Coronary artery (tissue), 2 donors: ENCODE data around the gene ACACA.

Source experiments
- DNase-seq: peaks from one replicate; pipeline ENCODE4 v3.0.0-alpha.2; 2017; ENCODE audit warnings: low spot score
- H3K27ac ChIP-seq, 2 donors: fragments of 200-600 bp; sonication (generic); one replicate each; pipeline ENCODE4 v1.5.1; 2016 to 2019
- H3K4me3 ChIP-seq: fragments of 200-600 bp; sonication (generic); 2 replicates; pipeline ENCODE4 v1.5.1; 2016; ENCODE audit warnings: mild to moderate bottlenecking, moderate library complexity
- CTCF ChIP-seq: fragments of 200-600 bp; sonication (generic); IDR thresholded peaks from one replicate; pipeline ENCODE4 v1.5.1; 2019; ENCODE audit warnings: antibody characterized with exemption

ACACA gene

GRCh38 chr17:37274461-37274860 lies 132.2 kb downstream of the ACACA start:
- DNase-seq = no peak
- Histone ChIP-seq H3K4me3 (no peak overlapping the region), H3K27ac (no peak overlapping the region)
- no peak for TF ChIP-seq CTCF

- no peak for DNase-seq
- no peak overlapping the region for H3K27ac ChIP-seq
- no peak overlapping the region for H3K4me3 ChIP-seq
- no peak for TF ChIP-seq CTCF
These were observed 133.1 kb downstream of the ACACA start for GRCh38 chr17:37273409-37274051.

- Histone ChIP-seq H3K27ac (no peak overlapping the region), H3K4me3 (no peak overlapping the region)
- no peak for DNase-seq
- TF ChIP-seq CTCF = no peak
These were observed 141.0 kb downstream of the ACACA start for GRCh38 chr17:37265446-37266173.

- Histone ChIP-seq H3K4me3 (no peak overlapping the region), H3K27ac (no peak overlapping the region)
- no peak for DNase-seq
- no peak for TF ChIP-seq CTCF
These were observed 145.3 kb downstream of the ACACA start for GRCh38 chr17:37261286-37261685.

GRCh38 chr17:37259030-37259735 lies 147.5 kb downstream of the ACACA start:
- Histone ChIP-seq H3K27ac (no peak overlapping the region), H3K4me3 (no peak overlapping the region)
- no peak for DNase-seq
- no peak for TF ChIP-seq CTCF

GRCh38 chr17:37256627-37257026 lies 150.0 kb downstream of the ACACA start:
- DNase-seq = no peak
- TF ChIP-seq CTCF = no peak
- no peak overlapping the region for H3K4me3 ChIP-seq

More at GRCh38 chr17:37256627-37257026, 150.0 kb downstream of the ACACA start:
- H3K27ac ChIP-seq = no peak overlapping the region
